B cell (primary cell): ENCODE measurements around the gene HS6ST3. TPM values are rescaled to one million over a fixed set of nuclear protein-coding genes. Genes with fewer than 3 reads are reported as not detected.

Source experiments
- ATAC-seq: fragments of 200-7000 bp; cut with Tn5 transposase; one replicate; pipeline ENCODE4 v1.10.0; 2021; ENCODE audit warnings: low read depth, mild to moderate bottlenecking, moderate number of reproducible peaks, moderate library complexity
- CTCF ChIA-PET: fragments of 350-600 bp; sonication (Branson Sonifier 250); formaldehyde crosslinking; loops from one replicate; lab custom pipeline; 2021; ENCODE audit warnings: antibody characterized with exemption, inconsistent platforms; lab: Charles Lee
- POLR2A ChIA-PET: fragments of 350-600 bp; sonication (Branson Sonifier 250); formaldehyde crosslinking; loops from one replicate; lab custom pipeline; 2021; ENCODE audit warnings: antibody characterized with exemption; lab: Charles Lee
- DNase-seq: peaks from one replicate; pipeline ENCODE4 v3.0.0; 2013
- H2AFZ ChIP-seq: 2 replicates; pipeline ENCODE4 v1.6.1; 2012; ENCODE audit warnings: mild to moderate bottlenecking, low read depth, low read length; ENCODE audit not compliant: insufficient read depth, poor library complexity, severe bottlenecking
- H3K27ac ChIP-seq, 2 donors: 1 replicate in 1 of 2; 2 replicates in 1 of 2; pipeline ENCODE4 v1.5.1; 2012 to 2013; ENCODE audit warnings: low read length in 2 of 2, mild to moderate bottlenecking in 2 of 2, moderate library complexity in 1 of 2
- H3K27me3 ChIP-seq, 4 experiments: fragments of 200-600 bp in 1 of 4; sonication (generic) in 1 of 4; replicated peaks in 1 of 4; 1 replicate in 2 of 4; 2 replicates in 2 of 4; pipeline versions ENCODE4 v1.6.1 to v1.7.0; 2013 to 2016; ENCODE audit warnings: low read length in 3 of 4, mild to moderate bottlenecking in 2 of 4, mixed read lengths in 1 of 4, moderate library complexity in 1 of 4; ENCODE audit not compliant: insufficient read depth in 4 of 4, control insufficient read depth in 3 of 4; ENCODE audit errors: control extremely low read depth in 1 of 4
- H3K36me3 ChIP-seq, 2 experiments: replicated peaks in 1 of 2; 1 replicate in 1 of 2; 2 replicates in 1 of 2; pipeline versions ENCODE4 v1.6.1 to v1.7.1; 2013; ENCODE audit warnings: low read length in 1 of 2; ENCODE audit not compliant: insufficient read depth in 2 of 2, control insufficient read depth in 1 of 2; ENCODE audit errors: control extremely low read depth in 1 of 2, extremely low read depth in 1 of 2
- H3K4me1 ChIP-seq, 2 donors: fragments of 200-600 bp in 1 of 2; sonication (generic) in 1 of 2; 1 replicate in 1 of 2; 2 replicates in 1 of 2; pipeline versions ENCODE4 v1.5.1 to v1.6.1; 2013 to 2017; ENCODE audit warnings: low read length in 2 of 2; ENCODE audit not compliant: control insufficient read depth in 2 of 2, insufficient read depth in 2 of 2
- H3K4me2 ChIP-seq: replicated peaks from 2 replicates; pipeline ENCODE3; 2012; ENCODE audit warnings: mild to moderate bottlenecking, low read depth, low read length; ENCODE audit not compliant: poor library complexity, severe bottlenecking
- H3K4me3 ChIP-seq, 5 experiments: fragments of 200-600 bp in 1 of 5; sonication (generic) in 1 of 5; 1 replicate in 3 of 5; 2 replicates in 2 of 5; pipeline versions ENCODE4 v1.5.1 to v1.7.0; 2011 to 2016; ENCODE audit warnings: low read length in 4 of 5, mild to moderate bottlenecking in 4 of 5, low read depth in 2 of 5, control low read depth in 1 of 5, moderate library complexity in 1 of 5; ENCODE audit not compliant: insufficient read depth in 1 of 5; ENCODE audit errors: control extremely low read depth in 1 of 5, extremely low read depth in 1 of 5
- H3K79me2 ChIP-seq: fragments of 200-600 bp; sonication (generic); one replicate; pipeline ENCODE4 v1.6.0; 2016; ENCODE audit warnings: low read length; ENCODE audit not compliant: control insufficient read depth, insufficient read depth
- H3K9ac ChIP-seq: fragments of 200-600 bp; sonication (generic); 2 replicates; pipeline ENCODE4 v1.6.1; 2017; ENCODE audit warnings: mild to moderate bottlenecking, low read length, moderate library complexity
- H3K9me3 ChIP-seq, 3 donors: one replicate each; pipeline versions ENCODE4 v1.6.1 to v1.7.1; 2013; ENCODE audit warnings: low read length in 2 of 3; ENCODE audit not compliant: control insufficient read depth in 2 of 3, insufficient read depth in 1 of 3; ENCODE audit errors: control extremely low read depth in 1 of 3
- H4K20me1 ChIP-seq: 2 replicates; pipeline ENCODE4 v1.6.0; 2012; ENCODE audit warnings: mild to moderate bottlenecking, low read length; ENCODE audit not compliant: insufficient read depth, control insufficient read depth, poor library complexity, severe bottlenecking
- H3K27ac Mint-ChIP-seq: one replicate; pipeline ENCODE4 v1.8.0; 2021; ENCODE audit warnings: mixed read lengths
- H3K27me3 Mint-ChIP-seq: one replicate; pipeline ENCODE4 v1.8.0; 2021; ENCODE audit warnings: mixed read lengths
- H3K4me1 Mint-ChIP-seq: one replicate; pipeline ENCODE4 v1.8.0; 2021; ENCODE audit warnings: mixed read lengths
- H3K4me3 Mint-ChIP-seq: one replicate; pipeline ENCODE4 v1.8.0; 2021; ENCODE audit warnings: mixed read lengths
- H3K9me3 Mint-ChIP-seq: one replicate; pipeline ENCODE4 v1.8.0; 2022; ENCODE audit warnings: mixed read lengths; ENCODE audit not compliant: insufficient read depth
- CTCF ChIP-seq: fragments of 200-600 bp; IDR thresholded peaks from one replicate; pipeline ENCODE4 v1.8.0; 2022; ENCODE audit warnings: antibody characterized with exemption, mild to moderate bottlenecking
- EZH2 ChIP-seq: IDR thresholded peaks from 2 replicates; pipeline ENCODE4 v1.6.1; 2012; ENCODE audit warnings: borderline replicate concordance, low read depth, mild to moderate bottlenecking, moderate library complexity, low read length; ENCODE audit not compliant: insufficient read depth, poor library complexity, severe bottlenecking
- WGBS: methylation state at CpG from one replicate; pipeline ENCODE4 v1.1.5; 2013; ENCODE audit warnings: missing lambda C conversion rate; ENCODE audit not compliant: insufficient coverage; 5-methylcytosine and 5-hydroxymethylcytosine counted together
- intact Hi-C: fragments of 100-400 bp; cut with micrococcal nuclease; formaldehyde crosslinking; loops from one replicate; pipeline ENCODE4 v1.10.0; 2022
- polyA plus RNA-seq: library from polyadenylated mRNA; depleted of rRNA; stranded (reverse); fragments of >200 nt; gene quantifications from 2 replicates; pipeline ENCODE4 v1.2.3, GENCODE V29; 2012
- total RNA-seq, 2 donors: library from RNA; stranded (reverse); fragments of 120-200 nt in 1 of 2; gene quantifications; 1 replicate in 1 of 2; 2 replicates in 1 of 2; pipeline versions ENCODE4 v1.2.3 to v1.2.4, GENCODE V29; 2013 to 2022

Gene HS6ST3
- total and polyA plus RNA-seq, 2 donors (not counting 1 experiment from before 2014, with no cell fraction given): not detected

GRCh38 chr13:96081888-96082287 lies 8.0 kb upstream of the HS6ST3 start:
- intact Hi-C loops: no loop called here
- whole genome bisulfite sequencing: no CpG with 5 or more reads among the region's 2 CpGs

GRCh38 chr13:96082640-96083039 lies 7.3 kb upstream of the HS6ST3 start:
- ChIA-PET POLR2A (no interaction called here), CTCF (no interaction called here)
- TF ChIP-seq CTCF: no peak
- no peak for TF ChIP-seq EZH2
- Mint-ChIP-seq H3K4me3 (no peak overlapping the region), H3K27ac (no peak overlapping the region), H3K4me1 (no peaks in the 10 kb centered on the region), H3K27me3 (peaks cover 35% of the 10 kb centered on the region), H3K9me3 (no peaks in the 10 kb centered on the region)
- intact Hi-C loops: no loop called here
- Histone ChIP-seq H3K9me3 (peaks cover 0 to under 1% (median 0%) of the 10 kb centered on the region in 3 donors), H3K9ac (no peak overlapping the region), H3K79me2 (no peaks in the 10 kb centered on the region), H3K4me1 (no peaks in the 10 kb centered on the region), H3K27ac (no peak overlapping the region), H3K4me2 (no peak overlapping the region), H3K4me3 (no peak overlapping the region), H3K27me3 (peaks cover 0 to 3% (median 0%) of the 10 kb centered on the region in 4 experiments), H2AFZ (no peak overlapping the region), H4K20me1 (no peaks in the 10 kb centered on the region), H3K36me3 (no peaks in the 10 kb centered on the region)
- ATAC-seq: no peak
- DNase-seq: no peak

More at GRCh38 chr13:96081888-96082287, 8.0 kb upstream of the HS6ST3 start:
- CTCF ChIA-PET: no interaction called here
- peaks cover 33% of the 10 kb centered on the region for H3K27me3 Mint-ChIP-seq
- Histone ChIP-seq H3K9ac (no peak overlapping the region), H3K9me3 (no peaks in the 10 kb centered on the region), H4K20me1 (no peaks in the 10 kb centered on the region), H3K27me3 (peaks cover 0 to 3% (median 0%) of the 10 kb centered on the region in 4 experiments), H3K4me1 (no peaks in the 10 kb centered on the region), H3K27ac (no peak overlapping the region), H3K36me3 (no peaks in the 10 kb centered on the region), H3K4me3 (no peak overlapping the region), H3K4me2 (no peak overlapping the region), H3K79me2 (no peaks in the 10 kb centered on the region), H2AFZ (no peak overlapping the region)
- H3K4me1 Mint-ChIP-seq: no peaks in the 10 kb centered on the region
- TF ChIP-seq EZH2 (no peak), CTCF (no peak)
- H3K27ac Mint-ChIP-seq: no peak overlapping the region
- POLR2A ChIA-PET: no interaction called here
- H3K4me3 Mint-ChIP-seq: no peak overlapping the region
- ATAC-seq (no peak), DNase-seq (no peak)
- no peaks in the 10 kb centered on the region for H3K9me3 Mint-ChIP-seq
